Left lung (tissue), 10 donors: ENCODE data around the gene HRK. TPM values are rescaled to one million over a fixed set of nuclear protein-coding genes. Genes with fewer than 3 reads are reported as not detected.
A peak's percentile ranks its signal among the peaks of the same experiment; 100 is the strongest.

Experiments used
- ATAC-seq: fragments of 200-7000 bp; cut with Tn5 transposase; one replicate; pipeline ENCODE4 v1.9.1; 2020; ENCODE audit warnings: moderate library complexity
- DNase-seq, 4 donors: peaks; one replicate each; pipeline ENCODE4 v3.0.0-alpha.2; 2013 to 2020
- H3K27ac ChIP-seq, 2 donors: fragments of 200-600 bp; sonication (generic) in 1 of 2; one replicate each; pipeline versions ENCODE4 v1.5.0 to v1.8.0; 2020 to 2021
- H3K27me3 ChIP-seq, 2 donors: fragments of 200-600 bp; sonication (generic) in 1 of 2; one replicate each; pipeline versions ENCODE4 v1.5.0 to v1.8.0; 2020 to 2021
- H3K36me3 ChIP-seq, 2 donors: fragments of 200-600 bp; sonication (generic) in 1 of 2; one replicate each; pipeline versions ENCODE4 v1.5.0 to v1.8.0; 2020 to 2021
- H3K4me1 ChIP-seq, 2 donors: fragments of 200-600 bp; one replicate each; pipeline ENCODE4 v1.8.0; 2021
- H3K4me3 ChIP-seq, 2 donors: fragments of 200-600 bp; sonication (generic) in 1 of 2; one replicate each; pipeline versions ENCODE4 v1.5.0 to v1.8.0; 2020 to 2021; ENCODE audit warnings: mild to moderate bottlenecking in 1 of 2
- H3K9me3 ChIP-seq, 2 donors: fragments of 200-600 bp; sonication (generic) in 1 of 2; one replicate each; pipeline versions ENCODE4 v1.5.0 to v1.8.0; 2020 to 2021
- intact Hi-C, 2 donors: fragments of 100-400 bp; cut with DNase I; formaldehyde crosslinking; loops; one replicate each; pipeline versions ENCODE4 v1.11.2 to v1.14.2; 2022
- polyA plus RNA-seq, 6 donors: library from polyadenylated mRNA; unstranded; fragments of 120-200 nt; gene quantifications; one replicate each; pipeline ENCODE4 v1.2.1, GENCODE V29; 2013; ENCODE audit not compliant: insufficient read length in 6 of 6
- total RNA-seq, 2 donors: library from RNA; stranded (reverse); fragmentation: NEBNext Ultra II Directional; extraction: Animal tissue kit (Norgen Biotek cat#: 25700); gene quantifications; one replicate each; pipeline ENCODE4 v1.2.1, GENCODE V29; 2021
- TF ChIP-seq, protein P1 (sequence below), 2 donors: fragments of 200-600 bp; sonication (generic) in 1 of 2; IDR thresholded peaks; one replicate each; pipeline versions ENCODE4 v1.5.0 to v1.8.0; 2021; ENCODE audit warnings: antibody characterized with exemption in 2 of 2
- donor health status: DM: no; HTN: yes; CAD: no.
- donor health status: DM: no; HTN: no; CAD: no.

Gene HRK
- total and polyA plus RNA-seq, 8 donors: 0.06 to 0.34 (median 0.15) TPM

DNA sequence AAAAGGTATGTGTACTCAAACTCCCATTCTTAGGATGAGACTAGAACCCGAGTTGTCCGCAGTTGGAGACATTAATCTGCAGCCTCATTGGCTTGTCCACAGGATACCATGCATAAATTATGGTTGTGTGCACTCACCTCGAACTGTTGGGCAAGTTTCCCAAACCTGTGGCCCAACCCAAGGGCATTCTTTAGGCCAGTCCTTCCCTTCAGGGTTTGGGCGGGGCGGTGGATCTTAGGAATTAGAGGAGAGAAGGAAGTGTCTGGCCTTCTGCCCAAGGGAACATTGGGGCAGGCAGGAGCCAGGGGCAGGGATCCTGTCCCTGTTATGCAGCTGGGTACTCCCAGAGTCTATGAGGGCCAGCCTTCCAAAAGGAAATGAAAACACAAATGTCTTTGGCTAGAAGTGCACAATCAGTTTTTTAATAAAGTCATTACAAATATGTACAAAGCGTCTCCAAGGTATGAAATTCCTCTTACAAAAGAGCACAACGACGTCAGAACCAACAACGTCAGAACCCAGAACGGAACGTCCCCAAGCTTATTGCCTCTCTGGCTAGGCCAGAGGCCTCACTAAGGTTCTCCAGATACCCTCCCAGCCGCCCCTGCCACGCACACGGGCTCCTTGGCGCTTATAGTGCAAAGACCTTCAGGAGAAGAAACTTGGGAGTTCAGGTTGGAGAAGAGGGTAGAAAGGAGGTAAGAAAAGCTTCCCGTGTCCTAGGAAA is 25.3 kb downstream of the HRK start:
- ATAC-seq (no peak), DNase-seq (no peak)
- Histone ChIP-seq H3K36me3 (no peaks in the 10 kb centered on the region), H3K27me3 (peaks cover 0 to 54% of the 10 kb centered on the region in 2 donors), H3K9me3 (no peaks in the 10 kb centered on the region), H3K27ac (no peak overlapping the region), H3K4me3 (no peak overlapping the region), H3K4me1 (no peaks in the 10 kb centered on the region)
- TF ChIP-seq, protein P1, sequence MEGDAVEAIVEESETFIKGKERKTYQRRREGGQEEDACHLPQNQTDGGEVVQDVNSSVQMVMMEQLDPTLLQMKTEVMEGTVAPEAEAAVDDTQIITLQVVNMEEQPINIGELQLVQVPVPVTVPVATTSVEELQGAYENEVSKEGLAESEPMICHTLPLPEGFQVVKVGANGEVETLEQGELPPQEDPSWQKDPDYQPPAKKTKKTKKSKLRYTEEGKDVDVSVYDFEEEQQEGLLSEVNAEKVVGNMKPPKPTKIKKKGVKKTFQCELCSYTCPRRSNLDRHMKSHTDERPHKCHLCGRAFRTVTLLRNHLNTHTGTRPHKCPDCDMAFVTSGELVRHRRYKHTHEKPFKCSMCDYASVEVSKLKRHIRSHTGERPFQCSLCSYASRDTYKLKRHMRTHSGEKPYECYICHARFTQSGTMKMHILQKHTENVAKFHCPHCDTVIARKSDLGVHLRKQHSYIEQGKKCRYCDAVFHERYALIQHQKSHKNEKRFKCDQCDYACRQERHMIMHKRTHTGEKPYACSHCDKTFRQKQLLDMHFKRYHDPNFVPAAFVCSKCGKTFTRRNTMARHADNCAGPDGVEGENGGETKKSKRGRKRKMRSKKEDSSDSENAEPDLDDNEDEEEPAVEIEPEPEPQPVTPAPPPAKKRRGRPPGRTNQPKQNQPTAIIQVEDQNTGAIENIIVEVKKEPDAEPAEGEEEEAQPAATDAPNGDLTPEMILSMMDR (IDR thresholded peaks at IDR 0.05): no peak
- intact Hi-C loops: no loop called here

DNA sequence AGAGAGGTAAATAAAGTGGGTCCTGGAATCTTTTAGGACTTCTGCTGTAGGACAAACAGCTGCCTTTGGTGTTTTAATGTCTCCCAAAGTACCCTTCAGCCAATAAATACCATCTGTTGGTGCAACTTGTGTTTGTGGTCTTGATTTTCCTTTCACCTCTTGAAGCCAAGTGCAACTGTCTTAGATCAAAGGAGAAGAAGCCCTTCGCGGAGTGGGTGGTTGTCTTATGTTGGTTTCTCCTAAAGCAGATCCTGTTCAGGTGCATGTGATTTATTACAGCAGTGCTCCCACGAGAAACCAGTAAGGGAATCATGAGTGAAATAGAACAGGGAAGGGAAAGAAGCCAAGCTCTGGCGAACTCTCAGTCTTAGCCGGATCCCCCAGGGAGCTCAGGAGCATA is 27.7 kb downstream of the HRK start:
- intact Hi-C loops: no loop called here
- H3K36me3 ChIP-seq: no peaks in the 10 kb centered on the region

DNA sequence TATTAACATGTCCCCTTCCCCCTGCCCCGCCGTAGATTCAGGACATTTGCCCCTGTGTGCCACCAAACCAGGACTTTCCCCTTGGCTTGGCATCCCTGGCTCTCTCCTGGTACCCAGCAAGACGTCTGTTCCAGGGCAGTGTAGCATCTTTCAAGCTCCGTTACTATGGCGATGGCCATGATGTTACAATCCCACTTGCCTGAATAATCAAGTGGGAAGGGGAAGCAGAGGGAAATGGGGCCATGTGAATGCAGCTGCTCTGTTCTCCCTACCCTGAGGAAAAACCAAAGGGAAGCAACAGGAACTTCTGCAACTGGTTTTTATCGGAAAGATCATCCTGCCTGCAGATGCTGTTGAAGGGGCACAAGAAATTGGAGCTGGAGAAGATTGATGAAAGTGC is 28.9 kb downstream of the HRK start:
- H3K27me3 ChIP-seq: peaks cover 0 to 22% of the 10 kb centered on the region in 2 donors
- intact Hi-C loops: no loop called here
- no peaks in the 10 kb centered on the region for H3K9me3 ChIP-seq
- ATAC-seq (no peak), DNase-seq (no peak)
- no peaks in the 10 kb centered on the region for H3K36me3 ChIP-seq
- no peak overlapping the region for H3K4me3 ChIP-seq
- TF ChIP-seq, protein P1 (IDR thresholded peaks at IDR 0.05): no peak
- no peaks in the 10 kb centered on the region for H3K4me1 ChIP-seq
- no peak overlapping the region for H3K27ac ChIP-seq

More for the DNA sequence above, 27.7 kb downstream of the HRK start:
- TF ChIP-seq, protein P1 (IDR thresholded peaks at IDR 0.05): no peak
- Histone ChIP-seq H3K9me3 (no peaks in the 10 kb centered on the region), H3K27me3 (peaks cover 0 to 32% of the 10 kb centered on the region in 2 donors), H3K4me3 (no peak overlapping the region), H3K27ac (no peak overlapping the region), H3K4me1 (no peaks in the 10 kb centered on the region)
- ATAC-seq (no peak), DNase-seq (no peak)

DNA sequence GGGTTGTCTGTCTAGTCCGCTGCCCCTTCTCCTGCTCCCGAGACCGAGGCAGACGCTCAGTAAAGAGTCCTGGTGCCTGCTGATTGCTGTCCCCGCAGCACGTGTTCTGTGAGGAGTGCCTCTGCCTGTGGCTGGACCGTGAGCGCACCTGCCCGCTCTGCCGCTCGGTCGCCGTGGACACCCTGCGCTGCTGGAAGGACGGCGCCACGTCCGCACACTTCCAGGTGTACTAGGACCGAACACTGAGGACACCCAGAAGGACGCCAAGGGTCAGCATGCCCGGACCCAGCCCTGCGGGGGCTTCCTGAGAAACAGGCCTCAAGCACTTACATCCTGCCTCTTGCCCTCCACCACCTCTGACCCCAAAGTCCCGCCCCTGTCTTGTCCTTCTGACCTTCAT is 32.0 kb downstream of the HRK start:
- peak in 1 of 4 donors; percentile 67 for DNase-seq
- H3K27ac ChIP-seq: no peak overlapping the region
- no peaks in the 10 kb centered on the region for H3K9me3 ChIP-seq
- TF ChIP-seq, protein P1 (IDR thresholded peaks at IDR 0.05): no peak
- H3K4me1 ChIP-seq: no peaks in the 10 kb centered on the region
- no peaks in the 10 kb centered on the region for H3K36me3 ChIP-seq
- no peak for ATAC-seq
- H3K4me3 ChIP-seq: no peak overlapping the region
- H3K27me3 ChIP-seq: no peaks in the 10 kb centered on the region
- intact Hi-C loops: no loop called here

DNA sequence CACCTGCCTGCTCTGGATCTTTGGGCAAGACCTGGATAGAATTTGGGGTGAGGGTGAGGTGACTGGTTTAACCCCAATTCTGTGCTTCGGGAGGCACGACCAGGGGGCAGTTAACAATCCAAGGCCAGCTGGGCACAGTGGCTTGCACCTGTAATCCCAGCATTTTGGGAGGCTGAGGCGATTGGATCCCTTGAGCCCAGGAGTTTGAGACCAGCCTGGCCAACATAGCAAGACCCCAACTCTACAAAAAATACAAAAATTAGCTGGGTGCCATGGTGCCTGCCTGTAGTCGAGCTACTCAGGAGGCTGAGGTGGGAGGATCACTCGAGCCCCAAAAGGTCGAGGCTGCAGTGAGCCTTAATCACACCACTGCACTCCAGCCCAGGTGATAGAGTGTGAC is 38.2 kb downstream of the HRK start:
- no peaks in the 10 kb centered on the region for H3K4me1 ChIP-seq
- intact Hi-C loops: no loop called here
- H3K4me3 ChIP-seq: no peak overlapping the region
- TF ChIP-seq, protein P1 (IDR thresholded peaks at IDR 0.05): no peak
- DNase-seq (no peak), ATAC-seq (no peak)
- H3K27ac ChIP-seq: no peak overlapping the region
- H3K36me3 ChIP-seq: no peaks in the 10 kb centered on the region
- no peaks in the 10 kb centered on the region for H3K27me3 ChIP-seq
- no peaks in the 10 kb centered on the region for H3K9me3 ChIP-seq
